HCT116 (cell line): ENCODE measurements around the gene SPHK1.

Source experiments
- CTCF ChIP-seq, 3 experiments: fragments of 200-600 bp in 1 of 3; sonication (generic) in 1 of 3; IDR thresholded peaks in 2 of 3; conservative IDR thresholded peaks in 1 of 3; 2 replicates each; pipeline ENCODE4 v1.5.1; 2012 to 2017; ENCODE audit warnings: low read depth in 2 of 3, low read length in 2 of 3, antibody characterized with exemption in 1 of 3, borderline replicate concordance in 1 of 3, control low read depth in 1 of 3, mild to moderate bottlenecking in 1 of 3, mixed read lengths in 1 of 3, mixed run types in 1 of 3, moderate library complexity in 1 of 3; ENCODE audit not compliant: insufficient read depth in 1 of 3
- POLR2A ChIP-seq: IDR thresholded peaks from 2 replicates; pipeline ENCODE4 v1.7.0; 2011; ENCODE audit warnings: borderline replicate concordance; ENCODE audit not compliant: insufficient read depth, insufficient read length; ENCODE audit errors: extremely low read depth

GRCh38 chr17:76391200-76391715, 6.8 kb downstream of the SPHK1 start:
- no peak for TF ChIP-seq CTCF (IDR thresholded peaks at IDR 0.05 in 2 of 3, conservative IDR thresholded peaks at IDR 0.05 in 1 of 3; ENCODE audit: borderline replicate concordance in 1 of 3, insufficient read depth in 1 of 3, low read depth in 2 of 3, low read length in 2 of 3)
- no peak for TF ChIP-seq POLR2A
